OCI-LY1 (cell line): ENCODE measurements around the gene PNLIPRP1.

ENCODE experiments used
- CTCF ChIP-seq: fragments of 200-600 bp; sonication (generic), shearing (Covaris generic); IDR thresholded peaks from 2 replicates; pipeline ENCODE4 v1.5.1; 2017; ENCODE audit warnings: mild to moderate bottlenecking, antibody characterized with exemption, low read length, moderate library complexity, mixed read lengths
- EZH2 ChIP-seq: fragments of 200-600 bp; sonication (generic), shearing (Covaris generic); IDR thresholded peaks from 2 replicates; pipeline ENCODE4 v1.8.0; 2017; ENCODE audit warnings: borderline replicate concordance, mixed run types, mild to moderate bottlenecking, antibody characterized with exemption, low read length, moderate library complexity, mixed read lengths

- no peak for TF ChIP-seq EZH2
- TF ChIP-seq CTCF = no peak
Observed at GRCh38 chr10:116631871-116632295, 41.1 kb downstream of the PNLIPRP1 start.
